T47D (cell line): ENCODE results near the gene SUFU.
A peak's percentile ranks its signal among the peaks of the same experiment; 100 is the strongest.

Experiments used
- DNase-seq, 2 experiments: peaks; one replicate each; pipeline versions ENCODE4 v3.0.0 to v3.0.0-alpha.2; 2011 to 2012; ENCODE audit warnings: low read depth in 1 of 2, low spot score in 1 of 2
- JUND ChIP-seq: IDR thresholded peaks from 2 replicates; pipeline ENCODE4 v1.6.1; 2012; ENCODE audit warnings: low read depth
- in situ Hi-C: cut with HindIII; loops from 2 replicates; pipeline ENCODE4 v1.10.0; 2016; ENCODE audit warnings: low sequenced_read_pairs, low pct_unique_long_range_greater_than_20kb

SUFU gene

GRCh38 chr10:102507521-102507920 lies 3.7 kb downstream of the SUFU start:
- 0 out of 2 replicates have a peak, but pooled peaks have one; percentile 22 for TF ChIP-seq JUND
- in situ Hi-C loops: no loop called here
- peak; percentile 53 to 70 for DNase-seq

GRCh38 chr10:102508506-102508905 lies 4.7 kb downstream of the SUFU start:
- no peak for TF ChIP-seq JUND
- DNase-seq: no peak
- in situ Hi-C loops: no loop called here

- in situ Hi-C loops: no loop called here
- DNase-seq: no peak
- no peak for TF ChIP-seq JUND
Observed at GRCh38 chr10:102509387-102509786, 5.6 kb downstream of the SUFU start.

GRCh38 chr10:102511583-102512274 lies 8.0 kb downstream of the SUFU start:
- TF ChIP-seq JUND: no peak
- in situ Hi-C loops: no loop called here
- no peak for DNase-seq

- no peak for TF ChIP-seq JUND
Observed at GRCh38 chr10:102514487-102515311, 10.9 kb downstream of the SUFU start.

GRCh38 chr10:102515724-102516123 lies 12.0 kb downstream of the SUFU start:
- in situ Hi-C loops: no loop called here
- no peak for DNase-seq
- no peak for TF ChIP-seq JUND

More at GRCh38 chr10:102514487-102515311, 10.9 kb downstream of the SUFU start:
- in situ Hi-C loops: no loop called here
- DNase-seq: no peak

GRCh38 chr10:102517553-102517952 lies 13.8 kb downstream of the SUFU start:
- no peak for TF ChIP-seq JUND
- DNase-seq: no peak
- in situ Hi-C loops: no loop called here

- DNase-seq: no peak
- TF ChIP-seq JUND: no peak
- in situ Hi-C loops: no loop called here
Observed at GRCh38 chr10:102519246-102519825, 15.6 kb downstream of the SUFU start.

GRCh38 chr10:102522874-102523249 lies 19.1 kb downstream of the SUFU start:
- in situ Hi-C loops: no loop called here
- TF ChIP-seq JUND: no peak
- no peak for DNase-seq

GRCh38 chr10:102523250-102524029 lies 19.7 kb downstream of the SUFU start:
- no peak for DNase-seq
- in situ Hi-C loops: no loop called here
- no peak for TF ChIP-seq JUND

- no peak for DNase-seq
- in situ Hi-C loops: no loop called here
- no peak for TF ChIP-seq JUND
Observed at GRCh38 chr10:102524746-102525145, 21.0 kb downstream of the SUFU start.

- TF ChIP-seq JUND: no peak
- in situ Hi-C loops: no loop called here
- DNase-seq: no peak
Observed at GRCh38 chr10:102527546-102527945, 23.8 kb downstream of the SUFU start.
